ENCODE results near the gene WWOX. TPM values are rescaled to one million over a fixed set of nuclear protein-coding genes. Genes with fewer than 3 reads are reported as not detected.

WWOX gene
- total and polyA plus RNA-seq, 2 donors (not counting 1 experiment from before 2014, with no cell fraction given), result 10.5 to 42.3 TPM

- no peaks in the 10 kb centered on the region for H3K4me1 ChIP-seq (ENCODE audit: control insufficient read depth in 2 of 2, insufficient read depth in 2 of 2, low read length in 2 of 2)
- H3K27ac ChIP-seq (ENCODE audit: low read length in 2 of 2), result no peak overlapping the region
- CTCF ChIA-PET, result no interaction called here
- H2AFZ ChIP-seq (ENCODE audit: insufficient read depth, low read depth, low read length, poor library complexity, severe bottlenecking), result no peak overlapping the region
- POLR2A ChIA-PET, result no interaction called here
- H4K20me1 ChIP-seq (ENCODE audit: control insufficient read depth, insufficient read depth, low read length, poor library complexity, severe bottlenecking), result no peaks in the 10 kb centered on the region
- DNase-seq (no peak), ATAC-seq (ENCODE audit: low read depth) (no peak)
- no peak overlapping the region for H3K4me3 Mint-ChIP-seq
- no peaks in the 10 kb centered on the region for H3K4me1 Mint-ChIP-seq
- TF ChIP-seq CTCF (IDR thresholded peaks at IDR 0.05) (no peak), EZH2 (IDR thresholded peaks at IDR 0.05; ENCODE audit: borderline replicate concordance, insufficient read depth, low read depth, low read length, poor library complexity, severe bottlenecking) (no peak)
- no peak overlapping the region for H3K27ac Mint-ChIP-seq
- peaks cover 33% of the 10 kb centered on the region for H3K27me3 Mint-ChIP-seq
- no peaks in the 10 kb centered on the region for H3K79me2 ChIP-seq (ENCODE audit: control insufficient read depth, insufficient read depth, low read length)
- no peak overlapping the region for H3K4me3 ChIP-seq (ENCODE audit: control extremely low read depth in 1 of 5, extremely low read depth in 1 of 5, insufficient read depth in 1 of 5, low read depth in 2 of 5, low read length in 4 of 5)
- H3K4me2 ChIP-seq (replicated peaks; ENCODE audit: low read depth, low read length, poor library complexity, severe bottlenecking), result no peak overlapping the region
- 67% methylated on average over 1 of the region's 5 CpGs for WGBS (ENCODE audit: insufficient coverage)
- H3K9me3 ChIP-seq (ENCODE audit: control extremely low read depth in 1 of 3, control insufficient read depth in 2 of 3, insufficient read depth in 1 of 3, low read length in 2 of 3), result no peaks in the 10 kb centered on the region
- peaks cover 0 to 5% (median 1%) of the 10 kb centered on the region in 4 experiments for H3K27me3 ChIP-seq (replicated peaks in 1 of 4; ENCODE audit: control extremely low read depth in 1 of 4, control insufficient read depth in 3 of 4, insufficient read depth in 4 of 4, low read length in 3 of 4)
- no peaks in the 10 kb centered on the region for H3K9me3 Mint-ChIP-seq (ENCODE audit: insufficient read depth)
- H3K9ac ChIP-seq (ENCODE audit: low read length), result no peak overlapping the region
- no peaks in the 10 kb centered on the region for H3K36me3 ChIP-seq (replicated peaks in 1 of 2; ENCODE audit: control extremely low read depth in 1 of 2, control insufficient read depth in 1 of 2, extremely low read depth in 1 of 2, insufficient read depth in 2 of 2, low read length in 1 of 2)
- intact Hi-C loops (cut with micrococcal nuclease), result no loop called here
These were observed 27.2 kb upstream of the WWOX start for GRCh38 chr16:78072275-78072674.

GRCh38 chr16:78075800-78076199, 23.7 kb upstream of the WWOX start:
- no peak overlapping the region for H2AFZ ChIP-seq (ENCODE audit: insufficient read depth, low read depth, low read length, poor library complexity, severe bottlenecking)
- H3K4me2 ChIP-seq (replicated peaks; ENCODE audit: low read depth, low read length, poor library complexity, severe bottlenecking), result no peak overlapping the region
- H3K27me3 Mint-ChIP-seq, result peaks cover 37% of the 10 kb centered on the region
- H3K4me3 Mint-ChIP-seq, result no peak overlapping the region
- intact Hi-C loops (cut with micrococcal nuclease), result no loop called here
- ChIA-PET CTCF (no interaction called here), POLR2A (no interaction called here)
- TF ChIP-seq CTCF (IDR thresholded peaks at IDR 0.05) (no peak), EZH2 (IDR thresholded peaks at IDR 0.05; ENCODE audit: borderline replicate concordance, insufficient read depth, low read depth, low read length, poor library complexity, severe bottlenecking) (no peak)
- H3K9me3 ChIP-seq (ENCODE audit: control extremely low read depth in 1 of 3, control insufficient read depth in 2 of 3, insufficient read depth in 1 of 3, low read length in 2 of 3), result peaks cover 0 to 4% (median 0%) of the 10 kb centered on the region in 3 donors
- WGBS (ENCODE audit: insufficient coverage), result 75% methylated on average over 1 of the region's 3 CpGs
- H3K4me3 ChIP-seq (ENCODE audit: control extremely low read depth in 1 of 5, extremely low read depth in 1 of 5, insufficient read depth in 1 of 5, low read depth in 2 of 5, low read length in 4 of 5), result no peak overlapping the region
- no peak overlapping the region for H3K27ac ChIP-seq (ENCODE audit: low read length in 2 of 2)
- no peaks in the 10 kb centered on the region for H3K79me2 ChIP-seq (ENCODE audit: control insufficient read depth, insufficient read depth, low read length)
- no peaks in the 10 kb centered on the region for H3K4me1 ChIP-seq (ENCODE audit: control insufficient read depth in 2 of 2, insufficient read depth in 2 of 2, low read length in 2 of 2)
- no peak for DNase-seq
- no peaks in the 10 kb centered on the region for H4K20me1 ChIP-seq (ENCODE audit: control insufficient read depth, insufficient read depth, low read length, poor library complexity, severe bottlenecking)
- H3K9ac ChIP-seq (ENCODE audit: low read length), result no peak overlapping the region
- H3K4me1 Mint-ChIP-seq, result no peaks in the 10 kb centered on the region
- no peak overlapping the region for H3K27ac Mint-ChIP-seq
- H3K27me3 ChIP-seq (replicated peaks in 1 of 4; ENCODE audit: control extremely low read depth in 1 of 4, control insufficient read depth in 3 of 4, insufficient read depth in 4 of 4, low read length in 3 of 4), result peaks cover 0 to 5% (median 0%) of the 10 kb centered on the region in 4 experiments
- no peaks in the 10 kb centered on the region for H3K9me3 Mint-ChIP-seq (ENCODE audit: insufficient read depth)
- ATAC-seq (ENCODE audit: low read depth), result no peak
- H3K36me3 ChIP-seq (replicated peaks in 1 of 2; ENCODE audit: control extremely low read depth in 1 of 2, control insufficient read depth in 1 of 2, extremely low read depth in 1 of 2, insufficient read depth in 2 of 2, low read length in 1 of 2), result no peaks in the 10 kb centered on the region
